ENCODE measurements around the gene COX7A2.

The COX7A2 gene

GRCh38 chr6:75199889-75200288 lies 43.7 kb downstream of the COX7A2 start:
- no peak for DNase-seq (ENCODE audit: low spot score)

- DNase-seq (ENCODE audit: low spot score), result no peak
Observed at GRCh38 chr6:75196081-75196687, 47.4 kb downstream of the COX7A2 start.

- no peak for DNase-seq (ENCODE audit: low spot score)
Observed at GRCh38 chr6:75188221-75188925, 55.2 kb downstream of the COX7A2 start.

All from SW480 (cell line).